ENCODE results near the gene PSMC4.

Gene PSMC4

DNA sequence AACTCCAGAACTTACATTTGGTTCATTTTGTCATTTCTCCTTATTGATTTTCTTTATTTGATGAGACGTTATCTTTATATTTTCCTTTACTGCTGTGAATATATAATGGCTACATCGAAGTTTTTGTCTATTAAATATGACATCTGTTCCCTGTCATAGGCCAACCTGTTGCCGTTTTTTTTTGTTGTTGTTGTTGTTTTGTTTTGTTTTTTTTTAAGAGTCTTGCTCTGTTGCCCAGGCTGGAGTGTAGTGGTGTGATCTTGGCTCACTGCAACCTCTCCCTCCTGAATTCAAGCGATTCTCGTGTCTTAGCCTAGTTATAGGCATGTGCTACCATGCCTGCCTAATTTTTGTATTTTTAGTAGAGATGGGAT is 55.6 kb downstream of the PSMC4 start:
- H3K4me1 ChIP-seq: no peaks in the 10 kb centered on the region
- no peak overlapping the region for H3K9ac ChIP-seq
- TF ChIP-seq, protein P1, sequence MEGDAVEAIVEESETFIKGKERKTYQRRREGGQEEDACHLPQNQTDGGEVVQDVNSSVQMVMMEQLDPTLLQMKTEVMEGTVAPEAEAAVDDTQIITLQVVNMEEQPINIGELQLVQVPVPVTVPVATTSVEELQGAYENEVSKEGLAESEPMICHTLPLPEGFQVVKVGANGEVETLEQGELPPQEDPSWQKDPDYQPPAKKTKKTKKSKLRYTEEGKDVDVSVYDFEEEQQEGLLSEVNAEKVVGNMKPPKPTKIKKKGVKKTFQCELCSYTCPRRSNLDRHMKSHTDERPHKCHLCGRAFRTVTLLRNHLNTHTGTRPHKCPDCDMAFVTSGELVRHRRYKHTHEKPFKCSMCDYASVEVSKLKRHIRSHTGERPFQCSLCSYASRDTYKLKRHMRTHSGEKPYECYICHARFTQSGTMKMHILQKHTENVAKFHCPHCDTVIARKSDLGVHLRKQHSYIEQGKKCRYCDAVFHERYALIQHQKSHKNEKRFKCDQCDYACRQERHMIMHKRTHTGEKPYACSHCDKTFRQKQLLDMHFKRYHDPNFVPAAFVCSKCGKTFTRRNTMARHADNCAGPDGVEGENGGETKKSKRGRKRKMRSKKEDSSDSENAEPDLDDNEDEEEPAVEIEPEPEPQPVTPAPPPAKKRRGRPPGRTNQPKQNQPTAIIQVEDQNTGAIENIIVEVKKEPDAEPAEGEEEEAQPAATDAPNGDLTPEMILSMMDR (IDR thresholded peaks at IDR 0.05): no peak

More for the DNA sequence above, 55.6 kb downstream of the PSMC4 start:
- peaks cover 3% of the 10 kb centered on the region for H3K9me3 ChIP-seq (ENCODE audit: control insufficient read depth, low read length)
- no peak overlapping the region for H2AFZ ChIP-seq
- no peak overlapping the region for H3K4me2 ChIP-seq (ENCODE audit: low read length)
- no peak overlapping the region for H3K4me3 ChIP-seq (ENCODE audit: low read depth, low read length)
- H3K36me3 ChIP-seq (ENCODE audit: control insufficient read depth, insufficient read depth, low read length): no peaks in the 10 kb centered on the region
- H3K27ac ChIP-seq: no peak overlapping the region
- H3K27me3 ChIP-seq (ENCODE audit: control insufficient read depth, insufficient read depth, low read length): no peaks in the 10 kb centered on the region
- H3K79me2 ChIP-seq: no peaks in the 10 kb centered on the region
